SIG-M5 treated with dmso at 0.1 percent for 504 hours (cell line): Measurements from ENCODE around the gene CD46.

Source experiments
- DNase-seq: peaks from one replicate; lab custom pipeline; 2025; ENCODE audit not compliant: unreplicated experiment; lab: John Stamatoyannopoulos, UW

Gene CD46

DNA sequence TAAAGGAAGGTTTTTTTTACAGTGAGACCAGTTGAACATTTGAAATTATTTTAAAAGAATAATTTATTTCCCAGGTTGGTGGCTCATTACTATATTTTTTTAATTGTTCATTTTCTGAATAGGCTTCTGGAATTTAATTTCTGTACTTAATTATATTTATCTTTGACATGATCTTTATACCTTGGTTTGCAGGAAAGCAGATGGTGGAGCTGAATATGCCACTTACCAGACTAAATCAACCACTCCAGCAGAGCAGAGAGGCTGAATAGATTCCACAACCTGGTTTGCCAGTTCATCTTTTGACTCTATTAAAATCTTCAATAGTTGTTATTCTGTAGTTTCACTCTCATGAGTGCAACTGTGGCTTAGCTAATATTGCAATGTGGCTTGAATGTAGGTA lies 41.5 kb downstream of the CD46 start:
- DNase-seq, result no peak

DNA sequence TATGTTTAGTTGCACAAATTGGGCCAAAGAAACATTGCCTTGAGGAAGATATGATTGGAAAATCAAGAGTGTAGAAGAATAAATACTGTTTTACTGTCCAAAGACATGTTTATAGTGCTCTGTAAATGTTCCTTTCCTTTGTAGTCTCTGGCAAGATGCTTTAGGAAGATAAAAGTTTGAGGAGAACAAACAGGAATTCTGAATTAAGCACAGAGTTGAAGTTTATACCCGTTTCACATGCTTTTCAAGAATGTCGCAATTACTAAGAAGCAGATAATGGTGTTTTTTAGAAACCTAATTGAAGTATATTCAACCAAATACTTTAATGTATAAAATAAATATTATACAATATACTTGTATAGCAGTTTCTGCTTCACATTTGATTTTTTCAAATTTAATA lies 43.0 kb downstream of the CD46 start:
- no peak for DNase-seq

DNA sequence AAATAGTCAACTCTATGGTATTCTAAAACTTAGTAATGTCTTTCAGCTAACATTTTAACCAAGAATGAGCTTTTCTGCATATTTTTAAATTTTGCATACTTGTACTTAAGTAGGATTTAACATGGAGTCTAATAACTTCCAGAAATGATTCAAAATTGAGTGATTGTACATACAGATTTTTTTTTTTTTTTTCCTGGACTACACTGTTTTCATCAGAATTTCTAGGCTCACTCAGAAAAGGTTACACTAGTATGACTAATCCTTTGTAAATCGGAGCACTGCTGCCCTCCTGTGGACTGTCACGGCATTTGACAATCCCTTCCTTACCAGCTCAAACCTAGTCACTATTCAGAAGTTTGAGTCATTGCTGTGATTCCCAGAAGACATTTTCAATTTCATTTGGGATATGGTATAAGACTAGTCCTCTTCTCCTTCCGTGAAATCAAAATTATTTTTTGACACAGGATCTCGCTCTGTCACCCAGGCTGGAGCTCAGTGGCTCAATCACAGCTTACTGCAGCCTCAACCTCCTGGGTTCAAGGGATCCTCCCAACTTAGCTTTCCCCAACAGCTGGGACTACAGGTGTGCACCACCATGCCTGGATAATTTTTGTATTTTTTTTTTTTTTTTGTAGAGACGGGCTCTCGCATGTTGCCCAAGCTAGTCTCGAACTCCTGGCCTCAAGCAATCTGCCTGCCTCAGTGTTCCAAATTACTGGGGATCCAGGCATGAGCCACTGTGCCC lies 45.5 kb downstream of the CD46 start:
- DNase-seq, result peak; percentile 83

DNA sequence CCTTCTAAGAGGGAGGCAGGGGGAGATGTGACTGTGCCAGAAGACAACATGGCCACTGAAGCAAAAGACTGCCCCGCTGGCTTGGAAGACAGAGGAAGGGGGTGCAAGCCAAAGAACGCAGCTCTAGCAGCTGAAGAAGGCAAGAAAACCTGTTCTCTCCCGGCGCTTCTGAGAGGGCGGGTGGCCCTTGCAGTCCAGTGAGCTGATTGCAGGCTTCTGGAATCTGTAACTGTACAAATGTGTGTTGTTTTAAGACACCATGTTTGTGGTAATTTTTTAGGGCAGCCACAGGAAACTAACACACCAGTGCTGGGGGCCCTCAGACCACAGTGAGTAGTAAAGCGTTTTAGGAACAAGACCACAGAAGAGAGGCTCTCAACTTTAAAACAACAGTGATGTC lies 47.0 kb downstream of the CD46 start:
- peak; percentile 36 for DNase-seq

DNA sequence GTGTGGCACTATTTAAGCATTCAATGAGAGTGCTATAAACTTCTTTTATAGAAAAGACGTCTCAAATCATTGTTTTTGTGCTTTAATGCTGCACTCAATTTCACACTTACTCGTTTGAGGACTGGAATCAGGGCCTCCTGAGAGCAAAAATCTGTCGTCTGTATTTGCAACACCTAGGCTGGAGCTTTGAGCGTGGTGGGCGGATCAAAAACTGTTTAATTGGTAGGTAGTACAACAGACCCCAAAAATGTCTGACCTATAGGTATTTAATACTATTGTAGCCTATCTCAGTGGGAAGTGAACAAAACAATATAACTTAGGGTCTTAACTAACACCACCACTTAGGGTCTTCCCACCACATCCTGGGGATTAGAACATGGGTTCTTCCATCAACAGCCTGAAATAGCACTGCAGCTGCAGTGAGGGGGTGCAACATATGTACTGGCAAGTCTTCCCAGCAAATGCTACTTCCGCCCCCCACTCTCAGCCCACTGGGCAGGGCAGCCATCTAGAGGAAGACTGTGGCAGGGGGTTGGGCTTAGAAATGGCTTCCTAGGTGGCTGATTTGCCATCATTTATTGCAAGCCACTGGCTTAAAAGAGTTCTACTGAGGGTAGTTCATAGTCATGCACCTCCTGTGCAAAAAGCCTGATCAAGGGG lies 48.3 kb downstream of the CD46 start:
- DNase-seq, result no peak

DNA sequence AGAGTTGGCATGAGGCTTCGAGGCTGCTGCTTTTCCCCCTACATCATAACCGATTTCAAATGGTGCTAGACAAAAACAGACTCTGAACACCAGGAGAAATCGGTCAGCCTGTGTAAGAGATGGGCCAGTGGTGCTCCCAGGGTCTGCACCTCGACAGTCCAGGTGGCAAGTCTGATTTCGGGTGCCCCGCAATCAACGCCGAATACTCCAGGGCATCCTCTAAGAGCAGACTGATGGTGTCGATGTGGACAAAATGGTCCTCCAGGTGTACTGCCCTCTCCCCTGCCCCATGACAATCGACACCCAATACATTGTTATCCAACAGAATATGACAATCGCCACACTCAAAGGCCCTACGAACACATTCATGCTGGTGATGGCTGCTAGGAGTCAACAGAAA lies 50.0 kb downstream of the CD46 start:
- no peak for DNase-seq

DNA sequence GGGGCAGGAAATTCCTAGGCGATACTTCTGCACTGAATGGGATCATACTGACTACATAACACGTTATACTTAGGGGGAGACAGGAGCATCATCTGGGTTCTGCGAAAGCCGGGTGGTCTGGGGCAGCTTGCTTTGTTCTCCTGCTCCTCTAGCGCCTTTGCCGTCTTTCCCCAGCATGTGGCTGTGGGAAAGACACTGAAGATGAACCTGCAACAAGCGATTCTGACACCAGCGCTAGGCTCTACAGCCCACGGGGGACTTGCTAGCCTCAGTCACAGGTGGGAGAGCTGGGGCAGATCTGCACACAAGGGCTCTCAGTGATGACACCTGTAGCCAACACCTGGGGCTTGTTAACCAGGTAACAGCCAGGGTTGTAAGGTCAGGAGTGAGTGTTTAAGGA lies 51.8 kb downstream of the CD46 start:
- no peak for DNase-seq

DNA sequence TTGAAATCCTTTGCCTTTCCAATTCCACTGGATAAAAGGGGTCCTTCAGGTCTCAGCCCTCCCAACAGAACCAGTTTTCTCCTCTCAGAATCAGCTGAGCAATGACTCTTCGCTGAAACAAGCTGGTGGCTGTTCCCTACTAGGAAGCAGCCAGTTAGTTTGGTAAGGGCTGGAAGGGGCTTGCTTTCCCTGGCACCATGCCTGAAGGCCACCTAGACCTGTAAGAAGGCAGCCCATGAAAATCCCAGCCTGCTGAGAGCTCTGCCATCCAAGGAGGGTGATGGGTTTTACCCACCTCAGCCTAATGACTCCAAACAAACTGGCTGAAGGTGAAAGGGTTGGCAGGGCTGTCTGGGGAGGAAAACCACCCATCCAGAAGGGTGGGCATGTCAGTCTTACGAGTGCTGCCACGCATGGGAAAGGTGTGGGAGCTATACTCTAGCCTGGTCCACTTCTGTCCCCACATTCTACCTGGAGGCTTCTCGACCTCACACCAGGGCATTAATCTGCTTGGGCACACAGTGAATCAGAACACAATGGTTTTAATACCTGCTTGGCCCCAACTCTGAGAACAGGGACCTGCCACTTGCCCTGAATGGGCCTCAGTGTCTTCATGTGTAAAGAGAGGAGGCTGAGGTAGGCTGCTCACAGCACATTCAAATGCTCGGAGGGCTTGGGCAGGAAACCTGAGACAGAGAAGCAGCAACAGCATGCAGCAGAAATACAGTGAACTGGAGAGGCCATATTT lies 53.0 kb downstream of the CD46 start:
- no peak for DNase-seq

DNA sequence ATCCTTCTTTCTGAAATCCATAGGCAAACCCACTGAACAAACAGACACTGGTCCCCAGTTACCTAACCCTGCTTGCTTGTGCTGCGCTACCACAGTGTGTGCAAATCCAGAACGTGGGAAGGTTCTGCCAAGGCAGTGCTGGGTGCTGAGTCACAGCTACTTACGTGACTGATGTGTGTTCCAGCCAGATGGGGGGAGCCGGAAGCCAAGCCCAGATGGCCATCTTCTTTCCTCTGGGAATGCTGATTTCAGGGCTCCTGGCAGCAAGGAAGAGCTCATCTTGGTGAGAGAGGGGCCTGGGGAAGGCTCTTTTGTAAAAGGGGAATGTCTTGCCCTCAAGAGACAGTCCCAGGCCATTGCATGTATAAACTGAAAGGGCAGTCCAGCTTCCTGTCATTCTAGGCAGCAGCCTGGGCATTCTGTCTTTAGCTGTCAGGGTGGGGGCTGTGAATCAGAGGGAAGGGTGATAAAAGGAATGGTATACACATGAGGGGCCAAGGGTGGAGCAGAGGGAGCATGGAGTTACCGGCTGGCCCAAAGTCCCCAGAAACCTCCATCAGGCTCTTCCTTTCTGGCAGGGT lies 54.1 kb downstream of the CD46 start:
- no peak for DNase-seq

DNA sequence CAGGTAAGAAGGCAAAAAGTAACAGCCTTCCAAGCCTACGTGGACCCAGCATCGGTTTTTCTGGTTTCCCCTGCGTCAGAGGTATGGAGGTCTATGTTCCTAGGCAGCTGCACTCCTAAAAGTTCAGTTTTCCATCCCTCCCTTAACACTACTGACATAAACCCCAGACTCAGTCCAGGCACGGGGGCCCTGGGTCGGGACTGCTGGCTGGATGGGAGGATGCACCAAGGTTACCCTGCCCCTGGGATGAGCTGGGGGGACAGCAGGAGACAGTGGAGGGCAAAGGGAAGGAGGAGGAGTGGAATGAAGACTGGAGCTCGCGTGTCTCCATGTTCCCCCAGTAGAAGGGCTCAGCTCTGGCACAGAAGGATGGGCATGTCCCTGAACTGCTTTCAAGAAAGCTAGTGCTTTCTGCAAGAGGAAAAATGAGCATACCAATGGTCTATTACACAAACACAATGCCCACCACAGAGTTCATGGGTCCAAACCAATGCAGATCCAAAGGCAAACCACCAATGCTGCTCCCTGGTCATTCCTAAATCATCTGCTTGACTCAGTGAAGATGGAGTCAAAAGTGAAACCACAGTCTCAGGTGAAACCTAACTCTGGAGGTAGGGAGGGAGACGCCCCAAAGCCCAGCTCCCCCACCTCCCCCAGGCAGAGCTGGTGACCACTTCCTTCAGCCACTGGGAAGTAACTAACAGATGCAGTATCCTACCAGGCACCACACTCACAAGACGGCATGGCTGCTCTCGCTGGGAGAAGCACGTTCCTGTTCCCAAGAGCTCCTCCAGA lies 54.9 kb downstream of the CD46 start:
- DNase-seq, result no peak

DNA sequence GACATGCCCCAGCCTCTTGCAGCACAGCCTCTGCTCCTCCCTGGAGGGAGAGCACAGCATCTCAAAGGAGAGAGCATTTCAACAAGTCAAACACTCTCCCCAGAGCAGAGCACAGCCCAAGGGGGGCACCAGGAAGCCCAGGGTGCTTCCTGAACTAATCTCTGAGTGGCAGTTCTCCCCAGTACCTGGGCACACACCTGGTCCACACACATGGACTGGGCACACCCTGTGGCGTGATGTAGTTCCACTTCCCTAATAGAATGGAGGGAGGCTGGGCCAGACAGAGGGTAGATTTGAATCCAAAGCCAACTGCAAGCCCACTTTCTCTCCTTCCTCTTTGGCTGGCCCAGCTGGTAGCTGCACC lies 55.5 kb downstream of the CD46 start:
- no peak for DNase-seq

DNA sequence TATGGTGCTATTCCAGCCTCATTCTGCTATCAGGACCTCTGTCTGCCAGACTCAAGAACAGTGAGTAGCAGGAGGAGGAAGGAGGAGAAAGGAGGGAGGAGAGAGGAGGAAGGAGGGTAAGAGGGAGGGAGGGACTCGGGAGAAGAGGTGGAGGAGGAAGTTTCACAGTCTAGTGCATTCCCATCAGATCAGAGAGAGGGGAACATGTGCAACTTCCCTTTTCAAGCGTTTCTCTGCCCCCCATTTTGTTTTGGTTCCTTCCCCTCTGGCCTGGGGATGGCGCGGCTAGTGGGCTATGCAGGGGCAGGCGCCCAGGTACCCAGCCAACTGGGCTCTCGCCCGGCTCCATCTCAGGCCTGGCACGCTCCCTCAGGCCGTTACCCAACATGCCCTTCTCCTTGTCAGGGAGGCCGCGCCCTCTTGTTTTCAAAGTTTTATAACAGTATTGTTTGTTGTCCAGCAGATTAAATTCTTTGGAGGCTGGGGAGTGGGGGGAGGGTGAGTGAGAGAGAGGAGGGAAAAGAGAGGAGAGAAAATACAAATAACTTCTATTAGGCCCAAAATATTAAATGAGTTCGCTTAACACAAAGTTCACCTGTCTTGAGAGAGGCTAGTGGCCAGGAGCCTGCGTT lies 56.0 kb downstream of the CD46 start:
- peak; percentile 89 for DNase-seq

DNA sequence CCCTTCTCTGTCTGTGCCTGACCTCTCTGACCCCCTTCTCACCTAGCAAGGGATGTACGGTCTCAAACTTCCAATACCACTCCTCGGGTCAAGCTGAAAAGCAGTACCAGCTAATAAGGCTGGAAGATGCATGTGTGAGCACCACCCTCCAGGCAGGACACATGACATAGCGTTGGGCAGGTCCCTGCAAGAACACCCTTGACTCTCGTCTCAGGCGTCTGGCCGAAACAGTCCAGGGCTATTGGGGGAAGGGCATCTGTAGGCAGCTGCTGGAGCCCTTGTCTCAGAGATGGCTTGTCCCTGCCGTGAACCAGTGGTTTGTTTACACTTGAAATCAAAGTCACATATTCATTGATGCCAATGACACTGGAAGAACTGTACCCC lies 56.5 kb downstream of the CD46 start:
- DNase-seq, result no peak

DNA sequence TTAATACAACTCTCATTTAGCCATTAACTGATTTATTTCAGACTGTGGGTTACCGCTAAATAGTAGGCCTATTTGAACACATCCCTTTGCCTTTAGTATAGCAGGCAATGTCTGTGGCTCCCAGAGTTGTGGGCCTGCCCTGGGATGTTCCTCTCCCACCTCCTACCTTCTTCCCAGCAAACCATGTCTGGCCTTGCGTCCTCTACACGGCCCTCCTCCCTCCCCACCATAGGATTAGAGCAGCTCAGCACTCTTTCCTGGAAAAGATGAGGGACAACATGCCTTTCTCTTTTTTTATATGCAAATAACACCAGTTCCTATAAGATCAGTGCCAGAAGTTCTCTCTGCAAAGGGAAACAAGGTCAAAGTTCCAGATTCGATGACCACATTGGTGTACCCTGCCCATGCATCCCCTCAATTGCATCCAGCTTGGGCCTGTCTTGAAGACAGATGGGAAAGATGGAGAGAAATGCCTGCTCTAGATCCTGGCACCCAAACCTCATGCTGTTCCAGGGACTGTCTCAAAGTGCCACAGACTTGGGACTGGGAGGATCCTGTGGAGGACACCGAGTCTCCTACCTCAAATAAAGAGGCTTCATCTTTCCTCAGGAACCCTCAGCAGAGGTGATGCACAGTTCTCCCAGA lies 57.2 kb downstream of the CD46 start:
- no peak for DNase-seq

DNA sequence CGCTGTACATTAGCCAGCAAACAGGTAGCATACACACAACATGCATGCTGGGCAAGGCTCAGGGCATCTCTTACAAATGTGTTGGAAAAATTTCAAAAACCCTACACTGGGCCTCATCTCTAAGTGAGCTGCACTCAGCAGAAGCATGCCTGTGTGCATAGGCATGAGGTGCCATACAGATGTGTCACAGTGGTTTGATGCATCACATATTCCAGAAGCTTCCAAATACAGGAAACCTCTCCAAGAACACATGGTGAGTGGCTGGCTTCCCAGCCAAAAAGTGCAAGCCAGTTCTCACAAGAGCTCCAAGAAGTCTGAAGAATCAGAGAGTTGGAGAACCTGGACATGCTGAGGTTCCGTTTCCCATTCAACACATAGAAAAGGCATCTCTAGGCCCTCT lies 58.3 kb downstream of the CD46 start:
- no peak for DNase-seq

DNA sequence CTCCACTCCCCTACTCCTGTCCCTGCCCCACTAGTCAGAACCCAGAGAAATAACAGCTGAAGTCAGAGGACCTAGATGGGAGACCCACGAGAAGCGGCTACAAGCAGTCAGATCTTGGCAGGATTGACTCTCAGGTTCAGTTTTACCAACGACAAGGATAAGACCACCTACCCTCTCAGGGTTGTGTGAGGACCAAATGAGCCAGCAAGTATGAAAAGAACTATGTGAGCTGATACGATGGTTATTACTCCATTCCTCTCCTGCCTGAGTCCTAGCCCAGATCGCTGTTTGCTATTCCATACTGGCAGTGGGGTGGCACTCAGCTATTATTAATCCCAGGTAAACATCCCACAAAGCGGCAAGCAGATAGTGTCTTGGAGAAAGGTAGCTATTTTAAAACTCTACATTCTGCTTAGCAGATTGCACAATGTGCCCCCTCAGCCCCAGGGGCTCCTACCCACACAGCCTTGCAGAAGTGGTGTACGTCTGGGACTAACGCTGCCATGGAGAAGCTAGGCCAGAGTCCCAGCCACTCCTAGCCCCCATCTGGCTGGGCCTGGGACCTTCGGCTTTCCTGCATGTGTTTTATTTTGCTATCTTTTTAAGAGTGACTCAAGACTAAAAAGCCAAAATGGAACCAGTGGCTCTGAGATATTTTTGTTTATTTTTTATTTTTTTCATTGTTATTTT lies 58.9 kb downstream of the CD46 start:
- no peak for DNase-seq

DNA sequence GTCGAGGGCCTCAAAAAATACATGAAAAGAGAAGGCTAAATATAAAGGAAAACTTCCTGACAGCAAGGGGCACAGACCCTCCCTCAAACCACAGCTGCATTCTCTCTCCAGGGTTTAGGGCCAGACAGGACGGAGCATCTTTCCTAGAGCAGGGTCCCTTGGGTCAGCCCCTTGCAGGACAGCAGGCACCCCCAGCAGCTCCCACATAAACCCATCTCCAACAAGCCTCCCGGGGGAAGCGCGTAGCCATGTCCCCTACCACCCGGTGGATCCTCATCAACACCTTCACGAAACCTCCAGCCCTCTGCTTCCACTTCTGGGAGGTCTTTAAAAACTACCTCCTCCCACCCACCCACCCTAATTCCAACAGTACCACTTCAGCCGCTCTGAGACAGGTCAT lies 59.5 kb downstream of the CD46 start:
- no peak for DNase-seq

DNA sequence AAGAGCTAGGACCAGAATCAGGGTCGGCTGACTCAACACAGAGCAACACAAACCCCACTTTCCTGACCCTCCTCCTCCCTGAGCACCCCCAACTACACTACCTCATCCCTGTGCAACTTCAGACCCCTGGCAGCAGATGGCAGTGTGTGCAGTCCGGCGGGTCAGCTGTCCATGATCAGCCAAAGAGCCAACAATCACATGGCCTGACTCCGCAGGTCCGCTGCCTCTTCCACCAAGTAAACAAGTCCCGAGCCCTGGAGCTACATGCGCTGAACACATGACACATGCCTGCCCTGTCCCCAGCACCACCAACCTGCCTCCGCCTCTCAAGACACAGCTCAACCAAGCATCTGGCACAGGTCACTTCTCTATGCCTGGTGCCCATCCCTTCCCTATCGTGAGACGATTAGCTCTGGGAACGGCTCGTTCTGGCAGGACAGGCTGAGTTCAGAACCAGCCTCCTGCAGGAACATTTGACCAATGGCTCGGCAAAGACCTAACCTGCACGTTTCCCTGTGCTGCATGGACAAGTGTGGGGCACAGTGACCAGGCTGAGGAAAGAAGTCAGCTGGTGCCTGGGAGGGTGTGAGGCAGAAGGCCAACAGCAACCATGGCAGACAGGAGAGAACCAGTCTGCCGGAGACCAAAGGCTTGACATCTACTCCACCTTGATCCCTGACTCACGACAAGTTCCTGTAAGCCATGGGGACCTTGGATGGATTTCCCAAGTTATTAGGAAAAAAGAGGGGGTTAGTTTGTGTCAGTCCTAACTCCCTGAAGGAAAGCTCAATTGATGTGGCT lies 60.3 kb downstream of the CD46 start:
- DNase-seq, result no peak
